Measurements from ENCODE around the gene SGCA. TPM values are rescaled to one million over a fixed set of nuclear protein-coding genes. Genes with fewer than 3 reads are reported as not detected.

Gene SGCA
- total and polyA plus RNA-seq, 10 of the 15 experiments (the other 5 are each of a cell fraction or from before 2014, with no cell fraction given): 0.13 to 2.2 (median 0.50) TPM; not detected in 2

DNA sequence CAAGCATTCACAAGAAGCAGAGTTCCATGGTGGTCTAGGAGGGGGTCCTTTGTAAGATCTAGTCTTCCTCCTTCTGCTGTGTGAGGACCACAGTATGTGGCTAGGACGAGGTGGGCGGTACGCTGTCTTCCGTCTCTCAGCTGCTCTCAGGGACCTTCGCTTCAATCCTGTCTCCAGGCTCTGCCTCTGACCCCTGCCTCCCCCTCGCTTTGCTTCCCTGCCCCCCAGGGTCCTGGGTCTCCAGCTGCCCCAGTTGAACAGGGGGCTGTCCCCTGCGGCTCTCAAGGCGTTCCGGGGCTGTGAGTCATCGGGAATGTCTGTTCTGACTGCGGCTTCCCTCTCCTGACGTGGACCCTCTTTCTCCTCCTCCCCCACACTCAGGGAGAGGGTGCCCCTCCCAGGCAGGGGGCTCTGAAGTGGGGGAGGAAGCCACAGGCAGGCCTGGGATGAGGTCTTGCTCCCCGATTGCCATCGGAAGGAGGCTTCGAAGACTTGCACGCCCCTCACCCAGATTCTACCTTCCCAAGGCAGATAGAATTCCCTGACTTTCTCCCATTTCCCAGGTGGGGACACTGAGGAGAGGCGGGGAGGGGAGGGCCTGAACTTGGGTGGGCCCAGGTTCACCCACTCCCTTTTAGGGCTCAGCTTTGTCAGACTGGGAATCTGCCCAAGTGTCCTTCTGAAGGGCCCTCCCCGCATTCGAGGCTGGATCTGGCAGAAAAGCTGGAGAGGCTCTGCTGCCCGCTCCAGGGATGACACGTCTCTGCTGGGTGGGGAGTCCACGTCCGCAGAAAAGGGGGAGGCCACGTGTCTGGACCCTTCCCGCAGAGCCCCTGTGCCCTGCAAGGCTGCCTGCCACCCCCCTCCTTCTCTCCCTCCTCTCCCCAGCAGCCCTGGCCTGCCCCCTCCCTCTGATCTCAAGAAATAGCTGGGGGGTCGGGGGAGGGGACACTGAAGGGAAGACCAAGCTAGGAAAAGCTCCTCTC lies 44.7 kb downstream of the SGCA start:
- intact Hi-C loops (cut with micrococcal nuclease; ENCODE audit: unreplicated experiment) (no loop called here), in situ Hi-C loops (cut with MboI) (no loop called here)
- Histone ChIP-seq H3K79me2 (ENCODE audit: control insufficient read depth, insufficient read depth, low read length) (no peaks in the 10 kb centered on the region), H3K4me2 (ENCODE audit: control insufficient read depth, insufficient read depth) (no peak overlapping the region), H3K36me3 (ENCODE audit: control insufficient read depth in 2 of 2, insufficient read depth in 2 of 2, low read length in 1 of 2) (no peaks in the 10 kb centered on the region), H3K27me3 (replicated peaks in 1 of 2; ENCODE audit: control insufficient read depth in 2 of 2, insufficient read depth in 2 of 2, low read length in 1 of 2) (peaks cover 3 to 6% of the 10 kb centered on the region in 2 experiments; a peak in 2 of 4 replicates), H3K9ac (ENCODE audit: control insufficient read depth, insufficient read depth, low read length) (no peak overlapping the region), H3K4me3 (no peak overlapping the region), H3K4me1 (ENCODE audit: control insufficient read depth, insufficient read depth, low read length) (peaks cover 12% of the 10 kb centered on the region), H2AFZ (ENCODE audit: control insufficient read depth, low read depth, low read length) (no peak overlapping the region), H4K20me1 (ENCODE audit: control insufficient read depth, insufficient read depth) (no peaks in the 10 kb centered on the region), H3K9me3 (replicated peaks; ENCODE audit: control insufficient read depth, insufficient read depth, low read length) (no peaks in the 10 kb centered on the region), H3K27ac (ENCODE audit: control insufficient read depth, insufficient read depth) (no peak overlapping the region)
- CTCF ChIA-PET: interaction anchor here (0.6 to 6.8 kb wide), 6 partner anchors 9 to 86 kb away, joined by 3 to 85 read pairs (median 34); partner anchors contain the start of genes COL1A1 and TMEM92
- RAD21 ChIA-PET (ENCODE audit: unreplicated experiment): interaction anchor here (1.6 to 2.7 kb wide), 3 partner anchors 10 to 64 kb away, joined by 4 to 9 read pairs (median 8); partner anchors contain the start of genes COL1A1 and TMEM92
- no TSS peak for BruUV-seq (replicated peaks)
- FAIRE-seq: no peak
- WGBS (ENCODE audit: insufficient coverage, insufficient replicate concordance, low lambda C conversion rate, missing lambda C conversion rate): 35% methylated on average over 21 of the region's 26 CpGs
- TF ChIP-seq NRF1 (conservative IDR thresholded peaks at IDR 0.05; ENCODE audit: low read depth, low read length) (no peak), MEF2A (IDR thresholded peaks at IDR 0.05; ENCODE audit: insufficient read depth, low read depth, low read length) (no peak), ZNF217 (IDR thresholded peaks at IDR 0.05) (no peak), CREB1 (IDR thresholded peaks at IDR 0.05; ENCODE audit: low read depth) (no peak), HCFC1 (IDR thresholded peaks at IDR 0.05; ENCODE audit: low read length) (no peak)
- TF ChIP-seq, protein P1, sequence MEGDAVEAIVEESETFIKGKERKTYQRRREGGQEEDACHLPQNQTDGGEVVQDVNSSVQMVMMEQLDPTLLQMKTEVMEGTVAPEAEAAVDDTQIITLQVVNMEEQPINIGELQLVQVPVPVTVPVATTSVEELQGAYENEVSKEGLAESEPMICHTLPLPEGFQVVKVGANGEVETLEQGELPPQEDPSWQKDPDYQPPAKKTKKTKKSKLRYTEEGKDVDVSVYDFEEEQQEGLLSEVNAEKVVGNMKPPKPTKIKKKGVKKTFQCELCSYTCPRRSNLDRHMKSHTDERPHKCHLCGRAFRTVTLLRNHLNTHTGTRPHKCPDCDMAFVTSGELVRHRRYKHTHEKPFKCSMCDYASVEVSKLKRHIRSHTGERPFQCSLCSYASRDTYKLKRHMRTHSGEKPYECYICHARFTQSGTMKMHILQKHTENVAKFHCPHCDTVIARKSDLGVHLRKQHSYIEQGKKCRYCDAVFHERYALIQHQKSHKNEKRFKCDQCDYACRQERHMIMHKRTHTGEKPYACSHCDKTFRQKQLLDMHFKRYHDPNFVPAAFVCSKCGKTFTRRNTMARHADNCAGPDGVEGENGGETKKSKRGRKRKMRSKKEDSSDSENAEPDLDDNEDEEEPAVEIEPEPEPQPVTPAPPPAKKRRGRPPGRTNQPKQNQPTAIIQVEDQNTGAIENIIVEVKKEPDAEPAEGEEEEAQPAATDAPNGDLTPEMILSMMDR (IDR thresholded peaks at IDR 0.05 in 2 of 3, conservative IDR thresholded peaks at IDR 0.05 in 1 of 3; ENCODE audit: control insufficient read depth in 2 of 3, extremely low read depth in 1 of 3, insufficient read depth in 1 of 3, low read depth in 3 of 3, low read length in 3 of 3): no peak
- TF ChIP-seq, protein P2, sequence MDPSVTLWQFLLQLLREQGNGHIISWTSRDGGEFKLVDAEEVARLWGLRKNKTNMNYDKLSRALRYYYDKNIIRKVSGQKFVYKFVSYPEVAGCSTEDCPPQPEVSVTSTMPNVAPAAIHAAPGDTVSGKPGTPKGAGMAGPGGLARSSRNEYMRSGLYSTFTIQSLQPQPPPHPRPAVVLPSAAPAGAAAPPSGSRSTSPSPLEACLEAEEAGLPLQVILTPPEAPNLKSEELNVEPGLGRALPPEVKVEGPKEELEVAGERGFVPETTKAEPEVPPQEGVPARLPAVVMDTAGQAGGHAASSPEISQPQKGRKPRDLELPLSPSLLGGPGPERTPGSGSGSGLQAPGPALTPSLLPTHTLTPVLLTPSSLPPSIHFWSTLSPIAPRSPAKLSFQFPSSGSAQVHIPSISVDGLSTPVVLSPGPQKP (IDR thresholded peaks at IDR 0.05; ENCODE audit: low read depth, low read length): no peak
- TF ChIP-seq, protein P3, sequence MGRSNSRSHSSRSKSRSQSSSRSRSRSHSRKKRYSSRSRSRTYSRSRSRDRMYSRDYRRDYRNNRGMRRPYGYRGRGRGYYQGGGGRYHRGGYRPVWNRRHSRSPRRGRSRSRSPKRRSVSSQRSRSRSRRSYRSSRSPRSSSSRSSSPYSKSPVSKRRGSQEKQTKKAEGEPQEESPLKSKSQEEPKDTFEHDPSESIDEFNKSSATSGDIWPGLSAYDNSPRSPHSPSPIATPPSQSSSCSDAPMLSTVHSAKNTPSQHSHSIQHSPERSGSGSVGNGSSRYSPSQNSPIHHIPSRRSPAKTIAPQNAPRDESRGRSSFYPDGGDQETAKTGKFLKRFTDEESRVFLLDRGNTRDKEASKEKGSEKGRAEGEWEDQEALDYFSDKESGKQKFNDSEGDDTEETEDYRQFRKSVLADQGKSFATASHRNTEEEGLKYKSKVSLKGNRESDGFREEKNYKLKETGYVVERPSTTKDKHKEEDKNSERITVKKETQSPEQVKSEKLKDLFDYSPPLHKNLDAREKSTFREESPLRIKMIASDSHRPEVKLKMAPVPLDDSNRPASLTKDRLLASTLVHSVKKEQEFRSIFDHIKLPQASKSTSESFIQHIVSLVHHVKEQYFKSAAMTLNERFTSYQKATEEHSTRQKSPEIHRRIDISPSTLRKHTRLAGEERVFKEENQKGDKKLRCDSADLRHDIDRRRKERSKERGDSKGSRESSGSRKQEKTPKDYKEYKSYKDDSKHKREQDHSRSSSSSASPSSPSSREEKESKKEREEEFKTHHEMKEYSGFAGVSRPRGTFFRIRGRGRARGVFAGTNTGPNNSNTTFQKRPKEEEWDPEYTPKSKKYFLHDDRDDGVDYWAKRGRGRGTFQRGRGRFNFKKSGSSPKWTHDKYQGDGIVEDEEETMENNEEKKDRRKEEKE (IDR thresholded peaks at IDR 0.05): no peak
- POLR2A ChIA-PET: interaction anchor here (0.5 to 1.2 kb wide), 2 partner anchors 10 to 76 kb away, joined by 4 to 14 read pairs; no protein-coding TSS in a partner anchor
- SMC1A ChIA-PET (ENCODE audit: uncharacterized antibody, unreplicated experiment): interaction anchor here (0.6 kb wide), 1 partner anchor 14 kb away, joined by 3 read pairs; no protein-coding TSS in a partner anchor
- no peak for DNase-seq (ENCODE audit: low read depth, low spot score)
- no peak for ATAC-seq

Data from GM12878 (cell line).